Daoy (cell line): ENCODE data around the gene TRIM21. TPM values are rescaled to one million over a fixed set of nuclear protein-coding genes. Genes with fewer than 3 reads are reported as not detected.
"Not testable (repeated sequence)": the region's sequence is repeated elsewhere in the genome, so short reads cannot be mapped to it uniquely, and the experiment has no call there.

Source experiments
- DNase-seq: peaks from one replicate; pipeline ENCODE4 v3.0.0-alpha.2; 2015; ENCODE audit warnings: low read depth
- total RNA-seq: library from RNA; depleted of rRNA; stranded (reverse); fragments of >200 nt; shearing (Covaris generic); gene quantifications from 2 replicates; pipeline ENCODE4 v1.2.3, GENCODE V29; 2014; rRNA removed

TRIM21 gene
- total RNA-seq: 5.4 and 8.6 TPM in 2 replicates

- DNase-seq: peak; percentile 89
These were observed at the start of gene TRIM21 for GRCh38 chr11:4393209-4393857. TSS of gene TRIM21 (minus strand) at chr11:4393702. CDS start at chr11:4390409, 3,293 bp downstream.

GRCh38 chr11:4441515-4441914 is 48.0 kb upstream of the TRIM21 start:
- DNase-seq: no peak

GRCh38 chr11:4436411-4436810 is 42.9 kb upstream of the TRIM21 start:
- no peak for DNase-seq

GRCh38 chr11:4433856-4434255 is 40.4 kb upstream of the TRIM21 start:
- DNase-seq: no peak

GRCh38 chr11:4430051-4430450 is 36.5 kb upstream of the TRIM21 start:
- no peak for DNase-seq

- no peak for DNase-seq
These were observed 24.9 kb upstream of the TRIM21 start for GRCh38 chr11:4418403-4418802.

GRCh38 chr11:4416816-4417215 is 23.3 kb upstream of the TRIM21 start:
- DNase-seq: no peak

- no peak for DNase-seq
These were observed 22.8 kb upstream of the TRIM21 start for GRCh38 chr11:4416306-4416705.

- not testable (repeated sequence) for DNase-seq
These were observed 12.7 kb upstream of the TRIM21 start for GRCh38 chr11:4406206-4406605.

GRCh38 chr11:4393858-4394223 is 339 bp upstream of the TRIM21 start:
- no peak for DNase-seq

- DNase-seq: no peak
These were observed 5.3 kb downstream of the TRIM21 start for GRCh38 chr11:4388221-4388620.

GRCh38 chr11:4385978-4386740 is 7.3 kb downstream of the TRIM21 start:
- DNase-seq: no peak

GRCh38 chr11:4381901-4382300 is 11.6 kb downstream of the TRIM21 start:
- no peak for DNase-seq

- DNase-seq: no peak
These were observed 17.9 kb downstream of the TRIM21 start for GRCh38 chr11:4375431-4376140.

- DNase-seq: no peak
These were observed 23.3 kb downstream of the TRIM21 start for GRCh38 chr11:4370166-4370565.

- no peak for DNase-seq
These were observed 25.2 kb downstream of the TRIM21 start, which contains the start of gene OR52B4 for GRCh38 chr11:4368286-4368685. TSS of gene OR52B4 (minus strand) at chr11:4368386. CDS start at chr11:4368295, 91 bp downstream.

GRCh38 chr11:4348142-4348541 is 45.4 kb downstream of the TRIM21 start:
- not testable (repeated sequence) for DNase-seq

GRCh38 chr11:4345366-4345765 is 48.1 kb downstream of the TRIM21 start:
- DNase-seq: not testable (repeated sequence)
